HepG2 (cell line): ENCODE results near the gene CDKN1A. TPM values are rescaled to one million over a fixed set of nuclear protein-coding genes. Genes with fewer than 3 reads are reported as not detected.

Experiments
- CTCF ChIP-seq: sonication (generic); formaldehyde crosslinking; IDR thresholded peaks from 2 replicates; pipeline ENCODE4 v1.5.0; 2020; ENCODE audit warnings: mild to moderate bottlenecking, missing genetic modification reagents, moderate library complexity
- FOXA3 ChIP-seq: IDR thresholded peaks from 2 replicates; pipeline ENCODE4 v1.6.1; 2016; ENCODE audit warnings: missing genetic modification reagents, missing compliant biosample characterization
- IRF2 ChIP-seq: IDR thresholded peaks from 2 replicates; pipeline ENCODE4 v1.6.1; 2018; ENCODE audit warnings: missing genetic modification reagents, missing compliant biosample characterization
- LCORL ChIP-seq, 2 experiments: fragments of 450-650 bp in 1 of 2; sonication (generic) in 1 of 2; formaldehyde crosslinking in 1 of 2; IDR thresholded peaks; 2 replicates each; pipeline versions ENCODE4 v1.5.0 to v1.6.1; 2017 to 2020; ENCODE audit warnings: antibody characterized with exemption in 1 of 2, missing genetic modification reagents in 1 of 2
- MIXL1 ChIP-seq: IDR thresholded peaks from 2 replicates; pipeline ENCODE4 v1.6.1; 2016
- PHF20 ChIP-seq: sonication (generic); formaldehyde crosslinking; IDR thresholded peaks from 2 replicates; pipeline ENCODE4 v1.5.0; 2020; ENCODE audit warnings: mild to moderate bottlenecking, missing genetic modification reagents
- POGZ ChIP-seq: sonication (generic); formaldehyde crosslinking; IDR thresholded peaks from 2 replicates; pipeline ENCODE4 v1.4.0; 2020; ENCODE audit warnings: mild to moderate bottlenecking, missing genetic modification reagents
- SALL1 ChIP-seq: sonication (generic); formaldehyde crosslinking; IDR thresholded peaks from 2 replicates; pipeline ENCODE4 v1.8.0; 2022; ENCODE audit warnings: mild to moderate bottlenecking, missing genetic modification reagents
- STAG1 ChIP-seq: sonication (generic); formaldehyde crosslinking; IDR thresholded peaks from 2 replicates; pipeline ENCODE4 v1.4.0; 2020; ENCODE audit warnings: missing genetic modification reagents
- TEAD3 ChIP-seq: optimal IDR thresholded peaks from 2 replicates; pipeline ENCODE3; 2016; ENCODE audit warnings: borderline replicate concordance
- THRA ChIP-seq: sonication (generic); formaldehyde crosslinking; IDR thresholded peaks from 2 replicates; pipeline ENCODE4 v1.4.0; 2020; ENCODE audit warnings: missing genetic modification reagents, borderline replicate concordance
- ZFP37 ChIP-seq: sonication (generic); formaldehyde crosslinking; IDR thresholded peaks from 2 replicates; pipeline ENCODE4 v1.4.0; 2020; ENCODE audit warnings: missing genetic modification reagents, borderline replicate concordance
- ZNF329 ChIP-seq: sonication (generic); formaldehyde crosslinking; IDR thresholded peaks from 2 replicates; pipeline ENCODE4 v1.9.0; 2021; ENCODE audit warnings: low read depth, mild to moderate bottlenecking, missing genetic modification reagents
- ZNF331 ChIP-seq: sonication (generic); formaldehyde crosslinking; IDR thresholded peaks from 2 replicates; pipeline ENCODE4 v1.4.0; 2020; ENCODE audit warnings: missing genetic modification reagents
- ZNF501 ChIP-seq: sonication (generic); formaldehyde crosslinking; IDR thresholded peaks from 2 replicates; pipeline ENCODE4 v1.5.1; 2020; ENCODE audit warnings: mild to moderate bottlenecking, moderate library complexity, missing genetic modification reagents
- ZNF737 ChIP-seq: sonication (generic); formaldehyde crosslinking; IDR thresholded peaks from 2 replicates; pipeline ENCODE4 v1.5.0; 2020; ENCODE audit warnings: missing genetic modification reagents, mild to moderate bottlenecking, borderline replicate concordance
- ZNF816 ChIP-seq: sonication (generic); formaldehyde crosslinking; IDR thresholded peaks from 2 replicates; pipeline ENCODE4 v1.8.0; 2022; ENCODE audit warnings: missing genetic modification reagents, mild to moderate bottlenecking, borderline replicate concordance
- ZSCAN9 ChIP-seq: IDR thresholded peaks from 2 replicates; pipeline ENCODE4 v1.6.1; 2016; ENCODE audit warnings: borderline replicate concordance
- polyA plus RNA-seq, 8 experiments: library from polyadenylated mRNA; depleted of rRNA in 3 of 8; stranded (reverse) in 7 of 8; unstranded in 1 of 8; fragments of >200 nt; fragmentation: Illumina TruSeq in 4 of 8; extraction: Trizol in 4 of 8; gene quantifications; 2 replicates each; pipeline versions ENCODE4 v1.2.1 to v1.2.3, GENCODE V29; 2011 to 2016; ENCODE audit warnings: low read depth in 4 of 8, missing spikeins in 1 of 8, mixed read lengths in 1 of 8; ENCODE audit not compliant: insufficient read depth in 1 of 8
- total RNA-seq, 5 experiments: library from RNA; depleted of rRNA; stranded (reverse); fragments of >200 nt; fragmentation: Illumina TruSeq; extraction: Trizol; gene quantifications; 2 replicates each; pipeline ENCODE4 v1.2.3, GENCODE V29; 2016; ENCODE audit warnings: low read depth in 1 of 5
- TF ChIP-seq, protein P1 (sequence below): IDR thresholded peaks from 2 replicates; pipeline ENCODE4 v1.4.0; 2020; ENCODE audit warnings: mild to moderate bottlenecking, missing genetic modification reagents
- TF ChIP-seq, protein P2 (sequence below): sonication (generic); formaldehyde crosslinking; conservative IDR thresholded peaks from 2 replicates; pipeline ENCODE4 v1.4.0; 2020; ENCODE audit warnings: missing genetic modification reagents

The CDKN1A gene
- total and polyA plus RNA-seq, 2 of the 13 experiments (the other 11 are each of a cell fraction or from before 2014, with no cell fraction given) = 60.7 to 92.1 TPM

GRCh38 chr6:36724514-36725390 lies 46.2 kb downstream of the CDKN1A start (continued):
- TF ChIP-seq THRA = 0 out of 2 replicates have a peak, but pooled peaks have one; percentile 35
- TF ChIP-seq CTCF (CRISPR knock-in tag) = peak; percentile 93
- 0 out of 2 replicates have a peak, but pooled peaks have one; percentile 20 for TF ChIP-seq ZNF331 (CRISPR knock-in tag)
- TF ChIP-seq LCORL (IDR thresholded peaks at IDR 0.05) = no peak
- peak; percentile 45; the same call in 1 of the 2 replicates for TF ChIP-seq LCORL (CRISPR knock-in tag; IDR thresholded peaks at IDR 0.05)
- TF ChIP-seq ZSCAN9 (CRISPR knock-in tag) = 0 out of 2 replicates have a peak, but pooled peaks have one; percentile 40
- no peak for TF ChIP-seq POGZ (CRISPR knock-in tag)
- TF ChIP-seq, protein P1, sequence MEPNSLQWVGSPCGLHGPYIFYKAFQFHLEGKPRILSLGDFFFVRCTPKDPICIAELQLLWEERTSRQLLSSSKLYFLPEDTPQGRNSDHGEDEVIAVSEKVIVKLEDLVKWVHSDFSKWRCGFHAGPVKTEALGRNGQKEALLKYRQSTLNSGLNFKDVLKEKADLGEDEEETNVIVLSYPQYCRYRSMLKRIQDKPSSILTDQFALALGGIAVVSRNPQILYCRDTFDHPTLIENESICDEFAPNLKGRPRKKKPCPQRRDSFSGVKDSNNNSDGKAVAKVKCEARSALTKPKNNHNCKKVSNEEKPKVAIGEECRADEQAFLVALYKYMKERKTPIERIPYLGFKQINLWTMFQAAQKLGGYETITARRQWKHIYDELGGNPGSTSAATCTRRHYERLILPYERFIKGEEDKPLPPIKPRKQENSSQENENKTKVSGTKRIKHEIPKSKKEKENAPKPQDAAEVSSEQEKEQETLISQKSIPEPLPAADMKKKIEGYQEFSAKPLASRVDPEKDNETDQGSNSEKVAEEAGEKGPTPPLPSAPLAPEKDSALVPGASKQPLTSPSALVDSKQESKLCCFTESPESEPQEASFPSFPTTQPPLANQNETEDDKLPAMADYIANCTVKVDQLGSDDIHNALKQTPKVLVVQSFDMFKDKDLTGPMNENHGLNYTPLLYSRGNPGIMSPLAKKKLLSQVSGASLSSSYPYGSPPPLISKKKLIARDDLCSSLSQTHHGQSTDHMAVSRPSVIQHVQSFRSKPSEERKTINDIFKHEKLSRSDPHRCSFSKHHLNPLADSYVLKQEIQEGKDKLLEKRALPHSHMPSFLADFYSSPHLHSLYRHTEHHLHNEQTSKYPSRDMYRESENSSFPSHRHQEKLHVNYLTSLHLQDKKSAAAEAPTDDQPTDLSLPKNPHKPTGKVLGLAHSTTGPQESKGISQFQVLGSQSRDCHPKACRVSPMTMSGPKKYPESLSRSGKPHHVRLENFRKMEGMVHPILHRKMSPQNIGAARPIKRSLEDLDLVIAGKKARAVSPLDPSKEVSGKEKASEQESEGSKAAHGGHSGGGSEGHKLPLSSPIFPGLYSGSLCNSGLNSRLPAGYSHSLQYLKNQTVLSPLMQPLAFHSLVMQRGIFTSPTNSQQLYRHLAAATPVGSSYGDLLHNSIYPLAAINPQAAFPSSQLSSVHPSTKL (CRISPR knock-in tag) = peak; percentile 28; the same call in 1 of the 2 replicates
- 0 out of 2 replicates have a peak, but pooled peaks have one; percentile 18 for TF ChIP-seq IRF2 (CRISPR knock-in tag)
- peak; percentile 66 for TF ChIP-seq TEAD3
- TF ChIP-seq ZNF816 (CRISPR knock-in tag) = no peak
- 0 out of 2 replicates have a peak, but pooled peaks have one; percentile 19 for TF ChIP-seq SALL1 (CRISPR knock-in tag)
- 0 out of 2 replicates have a peak, but pooled peaks have one; percentile 45 for TF ChIP-seq ZFP37
- TF ChIP-seq ZNF737 (CRISPR knock-in tag) = no peak
- peak; percentile 96 for TF ChIP-seq STAG1 (CRISPR knock-in tag)
- peak; percentile 37; the same call in 1 of the 2 replicates for TF ChIP-seq FOXA3 (CRISPR knock-in tag)
- 0 out of 2 replicates have a peak, but pooled peaks have one; percentile 27 for TF ChIP-seq ZNF329 (CRISPR knock-in tag)
- TF ChIP-seq ZNF501 (CRISPR knock-in tag) = 0 out of 2 replicates have a peak, but pooled peaks have one; percentile 40
- TF ChIP-seq, protein P2, sequence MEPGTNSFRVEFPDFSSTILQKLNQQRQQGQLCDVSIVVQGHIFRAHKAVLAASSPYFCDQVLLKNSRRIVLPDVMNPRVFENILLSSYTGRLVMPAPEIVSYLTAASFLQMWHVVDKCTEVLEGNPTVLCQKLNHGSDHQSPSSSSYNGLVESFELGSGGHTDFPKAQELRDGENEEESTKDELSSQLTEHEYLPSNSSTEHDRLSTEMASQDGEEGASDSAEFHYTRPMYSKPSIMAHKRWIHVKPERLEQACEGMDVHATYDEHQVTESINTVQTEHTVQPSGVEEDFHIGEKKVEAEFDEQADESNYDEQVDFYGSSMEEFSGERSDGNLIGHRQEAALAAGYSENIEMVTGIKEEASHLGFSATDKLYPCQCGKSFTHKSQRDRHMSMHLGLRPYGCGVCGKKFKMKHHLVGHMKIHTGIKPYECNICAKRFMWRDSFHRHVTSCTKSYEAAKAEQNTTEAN (CRISPR knock-in tag) = no peak
- 0 out of 2 replicates have a peak, but pooled peaks have one; percentile 27 for TF ChIP-seq MIXL1
- TF ChIP-seq PHF20 (CRISPR knock-in tag) = 0 out of 2 replicates have a peak, but pooled peaks have one; percentile 23
